Measurements from ENCODE around the gene RPS3. TPM values are rescaled to one million over a fixed set of nuclear protein-coding genes. Genes with fewer than 3 reads are reported as not detected.

The RPS3 gene
- total RNA-seq (2021; ENCODE audit: unreplicated experiment) (4,109 TPM), Bru-seq, nascent RNA (percentile 98 among the genes with signal in this experiment), BruChase-seq, experiment 1, labeled RNA remaining after a 6-hour chase (percentile 97 among the genes with signal in this experiment), BruChase-seq, experiment 2, labeled RNA remaining after a 2-hour chase (percentile 97 among the genes with signal in this experiment)
- polyA plus RNA-seq (2012), result 4,885 and 4,997 TPM in 2 replicates
- long read RNA-seq, transcript RPS3-209 (7 exons, 1,306 nt), result minor isoform, 10 of 1,946 reads
- long read RNA-seq, transcript RPS3-217 (7 exons, 2,097 nt), result major isoform, 1,607 of 1,946 reads
- long read RNA-seq, partial matches to known transcripts, result 305 of 1,946 reads
- long read RNA-seq, other reads (novel, unspliced or antisense), result 16 of 1,946 reads

GRCh38 chr11:75399344-75400145 is at the start of gene RPS3:
RPS3 (plus strand) TSS chr11:75399518; CDS start chr11:75399548, 30 bp downstream.
- Histone ChIP-seq H2AFZ (ENCODE audit: low read depth, low read length, poor library complexity, severe bottlenecking) (no peak within 1 kb of the TSS), H3K36me3 (ENCODE audit: control insufficient read depth in 1 of 2, insufficient read depth in 2 of 2, low read length in 2 of 2) (peaks cover 38 to 49% of the 10 kb centered on the region in 2 experiments), H3K27ac (ENCODE audit: low read depth, low read length) (peak within 1 kb of the TSS; percentile 95), H3K79me2 (ENCODE audit: insufficient read depth, low read length) (peaks cover 53% of the 10 kb centered on the region), H3K9me2 (ENCODE audit: insufficient read depth) (no peaks in the 10 kb centered on the region), H3K4me2 (ENCODE audit: low read length) (peak within 1 kb of the TSS; percentile 96), H3K27me3 (ENCODE audit: insufficient read depth, low read length) (no peaks in the 10 kb centered on the region), H3K9ac (ENCODE audit: low read length) (peak within 1 kb of the TSS; percentile 94), H3K4me1 (ENCODE audit: control insufficient read depth in 1 of 2, insufficient read depth in 2 of 2, low read length in 2 of 2) (peaks cover 4 to 36% of the 10 kb centered on the region in 2 experiments; a peak in 3 of 4 replicates), H3K9me3 (ENCODE audit: control insufficient read depth in 1 of 2, insufficient read depth in 1 of 2, low read depth in 1 of 2, low read length in 2 of 2) (no peaks in the 10 kb centered on the region), H4K20me1 (ENCODE audit: insufficient read depth) (peaks cover 42% of the 10 kb centered on the region; the same call in 1 of the 2 replicates), H3K4me3 (replicated peaks in 1 of 2; ENCODE audit: low read depth in 1 of 2, low read length in 2 of 2) (peak within 1 kb of the TSS; percentile 100)
- peak; percentile 81 for DNase-seq (ENCODE audit: low read depth, low spot score)
- TSS peak; percentile 45 for BruUV-seq (replicated peaks)
- peak; percentile 86 for ATAC-seq
- ChIA-PET RAD21 (ENCODE audit: low non-redundant PET in 1 of 2, low total read pairs in 2 of 2, uncharacterized antibody in 2 of 2, unreplicated experiment in 2 of 2) (interaction anchor here in 1 of 2 experiments (0.6 kb wide), 1 partner anchor 135 kb away, joined by 3 read pairs; no protein-coding TSS in a partner anchor), POLR2A (interaction anchor here (1.7 kb wide), 1 partner anchor 11 kb away, joined by 5 read pairs; no protein-coding TSS in a partner anchor), CTCF (interaction anchor here (0.7 to 1.4 kb wide), 3 partner anchors 15 to 132 kb away, joined by 3 to 6 read pairs (median 4); no protein-coding TSS in a partner anchor)
- intact Hi-C loops (cut with micrococcal nuclease), result no loop called here
- TF ChIP-seq ZFX (IDR thresholded peaks at IDR 0.05) (peak; percentile 94), TCF7L2 (IDR thresholded peaks at IDR 0.05; ENCODE audit: borderline replicate concordance, extremely low read depth, insufficient read depth, insufficient read length) (peak; percentile 68), FOSL1 (IDR thresholded peaks at IDR 0.05; ENCODE audit: low read depth) (no peak), SIN3A (IDR thresholded peaks at IDR 0.05; ENCODE audit: low read depth) (peak; percentile 81), SP1 (IDR thresholded peaks at IDR 0.05; ENCODE audit: low read depth) (peak; percentile 75), POLR2AphosphoS5 (IDR thresholded peaks at IDR 0.05; ENCODE audit: low read depth, low read length) (peak; percentile 99), REST (IDR thresholded peaks at IDR 0.05; ENCODE audit: low read depth) (no peak), MAX (IDR thresholded peaks at IDR 0.05) (peak; percentile 95), YY1 (IDR thresholded peaks at IDR 0.05; ENCODE audit: extremely low read depth, insufficient replicate concordance, low read depth, low read length) (peak; percentile 92), SRF (IDR thresholded peaks at IDR 0.05; ENCODE audit: low read depth) (peak; percentile 92), ZNF274 (IDR thresholded peaks at IDR 0.05; ENCODE audit: low read depth, low read length) (no peak), ELF1 (IDR thresholded peaks at IDR 0.05; ENCODE audit: borderline replicate concordance, low read depth) (peak; percentile 93; the same call in 1 of the 2 replicates), POLR2A (IDR thresholded peaks at IDR 0.05; ENCODE audit: borderline replicate concordance, extremely low read depth, insufficient read depth, insufficient read length) (peak; percentile 98), CTCF (IDR thresholded peaks at IDR 0.05 in 2 of 3, conservative IDR thresholded peaks at IDR 0.05 in 1 of 3; ENCODE audit: borderline replicate concordance in 1 of 3, insufficient read depth in 1 of 3, low read depth in 2 of 3, low read length in 2 of 3) (no peak)
